ENCODE results near the gene ZFYVE19.

- TF ChIP-seq GATA2 (IDR thresholded peaks at IDR 0.05; ENCODE audit: low read depth, low read length) (no peak), GATA3 (IDR thresholded peaks at IDR 0.05; ENCODE audit: low read depth, low read length) (no peak)
Observed at GRCh38 chr15:40859206-40859851, 52.4 kb downstream of the ZFYVE19 start.
